GM19328 (cell line): ENCODE results near the gene KCNJ16.

Experiments used
- ATAC-seq: cut with Tn5 transposase; IDR thresholded peaks from one replicate; pipeline ENCODE4 v1.9.1; 2021; ENCODE audit warnings: mild to moderate bottlenecking, moderate library complexity; ENCODE audit not compliant: unreplicated experiment

The KCNJ16 gene

GRCh38 chr17:70067134-70067533, 7.9 kb upstream of the KCNJ16 start:
- ATAC-seq: no peak

DNA sequence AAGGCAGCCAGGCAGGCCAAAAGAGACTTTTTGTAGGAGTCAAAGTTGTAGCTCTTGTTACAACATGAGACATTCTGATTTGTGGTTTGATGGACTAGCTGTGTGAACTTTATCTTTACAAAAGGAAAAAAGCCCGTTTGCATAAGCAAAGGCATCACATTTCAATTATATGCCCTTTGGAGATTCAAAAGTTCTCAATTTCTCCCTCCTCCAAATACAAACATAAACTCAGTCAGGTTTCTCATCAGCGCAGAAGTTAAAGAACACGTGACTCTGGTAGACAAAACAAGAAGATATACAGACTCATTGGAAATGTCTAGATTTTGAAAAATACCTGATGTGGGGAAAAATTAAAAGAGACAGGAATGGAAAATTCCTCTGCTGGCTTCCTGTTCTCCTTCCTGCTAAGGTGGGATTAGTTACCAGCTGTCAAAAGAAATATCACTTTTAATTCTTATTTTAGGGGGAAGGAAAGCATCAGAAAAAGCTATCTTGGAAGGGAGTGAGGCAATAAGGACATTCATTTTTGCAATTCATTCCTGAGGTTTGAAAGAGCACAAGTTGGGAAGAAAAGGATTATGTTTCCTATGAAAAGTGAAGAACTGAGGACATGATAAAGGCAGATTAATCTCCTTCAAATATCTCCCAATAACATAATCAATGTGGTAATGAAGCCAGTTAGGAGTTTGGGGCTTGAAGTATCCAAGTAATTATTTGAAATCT, 4.6 kb upstream of the KCNJ16 start:
- no peak for ATAC-seq

- ATAC-seq: no peak
These were observed 3.9 kb upstream of the KCNJ16 start for GRCh38 chr17:70071127-70071526.

- ATAC-seq: no peak
These were observed 3.4 kb upstream of the KCNJ16 start for GRCh38 chr17:70071620-70072019.

GRCh38 chr17:70072546-70073309, 2.3 kb upstream of the KCNJ16 start:
- no peak for ATAC-seq

- ATAC-seq: no peak
These were observed 1.7 kb upstream of the KCNJ16 start for GRCh38 chr17:70073310-70073709.

DNA sequence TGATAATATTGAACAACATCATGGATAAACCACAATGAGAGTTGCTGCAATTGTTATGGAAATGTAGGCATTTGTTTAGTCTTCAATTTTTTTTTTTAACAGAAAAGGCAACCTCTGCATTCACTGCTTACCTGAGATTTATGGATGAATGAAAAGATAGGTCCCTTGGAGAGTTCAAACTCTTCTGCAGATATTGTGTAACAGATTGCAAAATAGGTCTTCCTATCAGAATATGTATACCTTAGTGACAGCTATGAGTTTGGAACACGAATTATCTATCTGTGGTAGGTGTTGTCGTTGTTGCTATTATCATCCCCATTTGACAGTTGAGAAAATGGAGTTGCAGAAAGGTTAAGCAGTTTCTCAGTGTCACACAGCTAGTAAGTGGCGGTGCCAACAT, 1.2 kb upstream of the KCNJ16 start:
- no peak for ATAC-seq

DNA sequence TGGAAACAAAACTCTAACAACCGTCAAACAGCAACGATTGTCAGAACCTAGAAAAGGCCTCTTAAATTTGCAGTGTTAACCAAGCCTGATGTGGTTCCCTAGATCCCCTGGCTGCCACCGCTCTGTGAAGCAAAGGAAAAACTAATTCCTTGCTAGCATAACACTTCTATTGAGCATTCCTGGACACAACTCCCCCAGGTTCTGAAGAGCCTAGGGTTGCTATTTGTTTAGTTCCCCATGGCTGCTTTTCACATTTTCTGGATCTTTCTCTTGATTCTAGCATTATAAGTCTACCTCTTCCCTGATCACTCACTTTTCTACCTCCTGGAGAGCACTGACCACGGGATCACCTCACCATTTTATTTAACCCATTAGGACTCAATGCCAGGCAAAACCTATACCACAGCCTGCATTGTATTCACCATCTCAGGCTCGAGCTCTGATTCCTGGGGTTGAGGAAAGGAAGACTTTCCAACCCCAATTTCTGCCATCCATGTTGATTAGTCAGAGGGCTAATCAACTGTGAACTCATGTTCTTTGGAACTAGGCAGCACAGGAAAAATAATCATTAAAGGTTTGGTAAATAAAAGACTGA, 692 bp upstream of the KCNJ16 start:
- no peak for ATAC-seq

GRCh38 chr17:70076189-70076588, 1.2 kb downstream of the KCNJ16 start:
- ATAC-seq: no peak

- no peak for ATAC-seq
These were observed 1.8 kb downstream of the KCNJ16 start for GRCh38 chr17:70076831-70077230.

DNA sequence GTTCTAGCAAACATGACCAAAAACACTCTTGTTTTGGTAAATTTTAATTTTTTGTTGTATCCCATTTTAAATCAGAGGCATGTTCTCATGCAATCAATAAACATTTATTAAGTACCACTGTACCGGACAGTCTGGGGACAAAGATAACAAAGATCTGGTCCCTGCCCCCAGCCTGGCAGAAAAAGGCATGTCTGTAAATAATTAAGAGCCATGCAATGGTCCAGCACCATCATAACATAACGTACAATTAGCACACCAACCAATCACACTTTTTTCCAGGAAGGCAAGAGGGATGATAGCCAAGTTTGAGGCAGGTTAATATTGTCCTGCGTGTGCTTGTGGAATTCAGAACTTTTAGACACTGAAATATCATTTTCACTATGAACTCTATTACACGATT, 3.5 kb downstream of the KCNJ16 start:
- ATAC-seq: no peak

GRCh38 chr17:70078994-70079531, 4.0 kb downstream of the KCNJ16 start:
- ATAC-seq: no peak

- ATAC-seq: no peak
These were observed 5.7 kb downstream of the KCNJ16 start for GRCh38 chr17:70080541-70081347.

- ATAC-seq: no peak
These were observed 6.9 kb downstream of the KCNJ16 start for GRCh38 chr17:70081885-70082284.

DNA sequence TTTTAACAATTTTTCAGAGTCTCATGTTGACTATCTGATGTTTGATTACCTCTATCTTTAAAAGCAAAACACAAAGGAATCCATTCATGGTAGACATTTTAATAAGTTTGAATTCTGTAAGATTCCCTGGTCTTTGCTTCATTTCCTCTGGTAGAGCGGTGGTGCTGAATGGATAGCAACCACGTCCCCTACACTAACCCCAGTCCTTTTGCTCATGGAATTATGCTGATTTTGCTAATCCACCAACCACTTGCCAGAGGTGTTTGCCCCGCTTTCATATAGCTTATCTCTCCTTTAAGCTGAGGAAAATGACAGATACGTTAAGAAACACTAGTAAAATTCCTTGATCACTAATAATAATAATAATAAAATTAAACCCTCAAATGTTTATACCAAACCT, 9.5 kb downstream of the KCNJ16 start:
- no peak for ATAC-seq

DNA sequence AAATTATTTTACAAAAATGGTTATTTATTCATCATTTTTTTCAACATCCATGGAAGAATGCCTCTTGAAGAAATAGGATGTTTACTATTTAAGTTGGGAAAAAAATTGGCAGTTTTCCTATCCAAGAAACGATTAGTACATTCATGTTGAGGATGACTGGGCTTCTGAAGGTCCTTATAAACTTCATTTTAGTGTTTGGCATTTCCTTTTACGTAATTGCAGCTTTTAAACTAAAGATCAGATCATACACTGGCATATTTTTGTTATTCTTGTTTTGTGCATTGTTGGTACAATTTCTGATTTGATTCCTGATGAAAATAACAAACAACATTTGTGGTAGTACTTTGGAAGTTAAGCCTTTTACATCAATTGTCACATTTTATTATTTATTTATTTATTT, 11.5 kb downstream of the KCNJ16 start:
- ATAC-seq: no peak

DNA sequence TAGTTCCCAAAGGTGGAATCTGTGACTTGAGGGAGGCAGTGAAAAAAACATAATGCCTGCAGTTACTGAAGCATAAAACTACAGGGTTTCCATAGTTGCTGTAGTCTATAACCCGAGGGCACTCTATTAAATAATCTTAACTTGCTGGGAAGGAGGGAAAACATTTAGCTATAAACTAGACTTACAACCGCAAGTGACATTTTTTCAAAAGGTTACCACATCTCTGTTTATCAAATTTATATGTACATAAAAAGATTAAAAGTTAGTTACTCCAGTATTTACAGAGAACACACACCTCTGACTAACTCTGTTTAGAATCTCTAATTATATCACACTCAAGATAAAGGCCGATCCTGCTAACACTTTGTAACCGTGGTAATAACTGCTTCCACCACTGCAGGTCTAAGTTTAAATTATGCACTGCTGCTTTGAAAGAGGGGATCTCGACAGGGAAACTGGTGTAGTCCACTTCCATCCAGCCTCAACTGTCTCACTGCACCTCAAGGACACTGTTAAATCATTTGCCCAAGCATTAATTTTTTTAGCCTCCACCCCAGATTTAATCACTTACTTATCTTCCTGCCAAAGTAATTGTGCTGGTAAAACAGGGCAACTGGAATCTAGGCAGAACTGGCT, 14.6 kb downstream of the KCNJ16 start:
- ATAC-seq: no peak

- ATAC-seq: no peak
These were observed 16.1 kb downstream of the KCNJ16 start for GRCh38 chr17:70091005-70091568.

DNA sequence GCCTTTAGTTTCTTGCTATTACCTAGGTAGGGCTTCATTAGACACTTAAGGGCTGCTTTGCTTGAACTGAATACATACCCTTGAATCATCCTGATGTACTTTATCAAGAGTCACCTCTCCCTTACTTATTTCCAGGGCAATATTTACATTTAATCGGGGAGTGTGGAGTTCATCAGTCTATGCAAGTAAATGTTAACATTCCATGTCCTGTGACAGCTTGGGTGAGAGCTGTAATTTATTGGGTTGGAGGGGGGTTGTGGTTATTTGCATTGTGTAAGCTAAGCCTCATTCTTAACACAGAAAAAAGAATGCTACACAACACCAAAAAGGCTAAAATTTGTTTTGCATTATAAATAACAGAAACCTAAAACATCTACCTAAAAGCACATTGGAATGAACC, 16.7 kb downstream of the KCNJ16 start:
- ATAC-seq: no peak

DNA sequence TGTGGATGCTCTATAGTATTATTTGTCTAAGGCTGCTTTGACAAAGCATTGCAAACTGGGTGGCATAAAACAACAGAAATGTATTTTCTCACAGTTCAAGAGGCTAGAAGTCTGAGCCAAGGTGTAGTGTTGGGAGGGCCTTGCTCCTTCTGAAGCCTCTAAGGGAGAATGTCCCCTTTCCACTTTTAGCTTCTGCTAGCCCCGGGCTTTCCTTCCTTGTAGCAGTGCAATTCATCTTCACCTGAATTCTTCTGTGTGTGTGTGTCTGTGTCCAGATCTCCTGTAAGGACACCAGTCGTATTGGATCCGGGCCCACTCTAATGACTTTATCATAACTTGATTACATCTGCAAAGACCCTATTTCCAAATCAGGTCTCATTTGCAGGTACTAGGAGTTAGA, 18.1 kb downstream of the KCNJ16 start:
- ATAC-seq: no peak
